Gastroesophageal sphincter (tissue), 3 donors: ENCODE results near the gene CCDC51.

Source experiments
- CTCF ChIP-seq, 4 experiments: fragments of 200-600 bp in 2 of 4; fragments of 450-650 bp in 2 of 4; sonication (generic) in 1 of 4; IDR thresholded peaks; one replicate each; pipeline ENCODE4 v1.5.1; 2017 to 2019; ENCODE audit warnings: antibody characterized with exemption in 4 of 4, mild to moderate bottlenecking in 2 of 4, moderate library complexity in 2 of 4
- EP300 ChIP-seq: sonication (generic); formaldehyde crosslinking; IDR thresholded peaks from one replicate; pipeline ENCODE4 v1.6.1; 2017; ENCODE audit warnings: antibody characterized with exemption, mild to moderate bottlenecking
- POLR2A ChIP-seq, 2 donors: fragments of 450-650 bp; IDR thresholded peaks; one replicate each; pipeline ENCODE4 v1.6.1; 2017; ENCODE audit warnings: antibody characterized with exemption in 2 of 2, mild to moderate bottlenecking in 2 of 2, moderate library complexity in 1 of 2

- TF ChIP-seq EP300 (no peak), CTCF (IDR thresholded peaks at IDR 0.05) (no peak), POLR2A (IDR thresholded peaks at IDR 0.05) (no peak)
Observed at GRCh38 chr3:48465237-48465530, 25.3 kb upstream of the CCDC51 start.
